Right atrium auricular region (tissue), 2 donors: ENCODE data around the gene DEFB132. TPM values are rescaled to one million over a fixed set of nuclear protein-coding genes. Genes with fewer than 3 reads are reported as not detected.

Experiments
- DNase-seq: peaks from one replicate; pipeline ENCODE4 v3.0.0-alpha.2; 2019; ENCODE audit warnings: low spot score
- H3K27ac ChIP-seq, 2 donors: fragments of 200-600 bp; sonication (generic); 1 replicate in 1 of 2; 2 replicates in 1 of 2; pipeline ENCODE4 v1.5.1; 2016 to 2019
- H3K27me3 ChIP-seq, 2 donors: fragments of 200-600 bp; sonication (generic); one replicate each; pipeline versions ENCODE4 v1.5.1 to v1.6.0; 2017 to 2019
- H3K36me3 ChIP-seq: fragments of 200-600 bp; sonication (generic); one replicate; pipeline ENCODE4 v1.5.1; 2016
- H3K4me1 ChIP-seq, 2 donors: fragments of 200-600 bp; sonication (generic); one replicate each; pipeline versions ENCODE4 v1.5.1 to v1.6.0; 2017 to 2019
- H3K4me3 ChIP-seq, 2 donors: fragments of 200-600 bp; sonication (generic); 1 replicate in 1 of 2; 2 replicates in 1 of 2; pipeline ENCODE4 v1.5.1; 2017 to 2019; ENCODE audit warnings: mild to moderate bottlenecking in 1 of 2, moderate library complexity in 1 of 2
- H3K9me3 ChIP-seq, 2 donors: fragments of 200-600 bp; sonication (generic); one replicate each; pipeline ENCODE4 v1.5.1; 2019
- total RNA-seq, 2 donors: library from RNA; depleted of rRNA; stranded (reverse); fragments of >200 nt; gene quantifications; one replicate each; pipeline ENCODE4 v1.1.0, GENCODE V29; 2016
- TF ChIP-seq, protein P1 (sequence below), 2 donors: fragments of 200-600 bp; sonication (generic); IDR thresholded peaks; one replicate each; pipeline ENCODE4 v1.5.1; 2019; ENCODE audit warnings: antibody characterized with exemption in 2 of 2

DEFB132 gene
- total RNA-seq, 2 donors from 2014 or later, result not detected

DNA sequence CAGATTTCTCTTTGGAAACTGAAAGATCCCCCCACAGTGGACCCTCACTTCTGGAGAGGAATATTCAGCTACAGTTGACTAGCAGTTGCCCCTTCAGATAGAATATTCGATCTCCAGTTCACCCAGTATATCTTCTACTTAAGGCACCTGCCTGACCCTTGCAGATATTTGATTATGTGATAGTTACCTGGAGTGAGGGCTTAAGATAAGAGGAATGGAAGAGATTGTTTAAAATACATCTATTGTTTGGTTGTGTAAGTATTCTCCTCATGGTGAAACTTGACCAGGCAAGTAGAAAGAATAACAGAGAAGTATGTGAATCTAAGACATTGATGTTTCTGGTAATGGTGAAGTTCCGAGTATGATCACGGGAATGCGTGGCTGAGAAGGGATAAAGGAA is 38.3 kb downstream of the DEFB132 start:
- H3K27me3 ChIP-seq, result no peaks in the 10 kb centered on the region

DNA sequence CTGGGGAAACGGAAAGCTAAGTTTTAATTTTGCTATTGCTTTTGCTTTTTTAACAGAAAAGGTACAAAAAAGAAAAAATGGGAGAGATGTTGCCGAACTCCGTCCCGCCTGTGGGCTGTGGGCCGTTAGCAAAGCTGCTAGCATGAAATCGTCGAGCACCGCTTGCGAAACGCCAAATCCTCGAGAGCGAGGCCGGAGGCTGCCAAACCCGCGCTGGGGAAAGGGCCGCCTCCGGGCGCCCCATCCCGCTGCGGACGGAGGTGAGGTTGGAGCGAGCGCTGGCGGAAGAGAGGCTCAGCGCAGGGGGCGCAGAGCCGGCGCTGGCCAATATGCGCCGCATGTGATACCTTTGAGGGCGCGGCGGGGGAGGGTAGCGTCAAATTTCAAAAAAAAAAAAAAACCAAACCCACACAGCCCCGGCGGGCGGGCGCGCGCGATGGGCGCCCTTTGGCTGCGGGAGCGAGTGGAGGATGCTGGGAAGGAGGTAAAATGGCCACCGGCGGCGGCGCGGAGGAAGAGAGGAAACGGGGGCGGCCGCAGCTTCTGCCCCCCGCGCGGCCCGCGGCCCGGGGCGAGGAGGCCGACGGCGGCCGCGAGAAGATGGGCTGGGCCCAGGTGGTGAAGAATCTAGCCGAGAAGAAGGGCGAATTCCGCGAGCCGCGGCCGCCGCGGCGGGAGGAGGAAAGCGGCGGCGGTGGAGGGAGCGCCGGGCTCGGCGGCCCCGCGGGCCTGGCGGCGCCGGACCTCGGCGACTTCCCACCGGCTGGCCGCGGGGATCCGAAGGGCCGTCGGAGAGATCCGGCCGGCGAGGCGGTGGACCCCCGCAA is 39.8 kb downstream of the DEFB132 start, which contains the start of gene ZCCHC3:
TSS of gene ZCCHC3 (plus strand) at position 473 of the 827 bp plus-strand sequence. CDS start at position 490, 17 bp downstream.
- Histone ChIP-seq H3K4me3 (peak within 1 kb of the TSS; percentile 87 to 92), H3K4me1 (peaks cover 0 to 39% of the 10 kb centered on the region in 2 donors), H3K27me3 (no peaks in the 10 kb centered on the region), H3K36me3 (no peaks in the 10 kb centered on the region), H3K9me3 (no peaks in the 10 kb centered on the region), H3K27ac (peak within 1 kb of the TSS; percentile 97 to 98)
- peak; percentile 88 for DNase-seq
- TF ChIP-seq, protein P1, sequence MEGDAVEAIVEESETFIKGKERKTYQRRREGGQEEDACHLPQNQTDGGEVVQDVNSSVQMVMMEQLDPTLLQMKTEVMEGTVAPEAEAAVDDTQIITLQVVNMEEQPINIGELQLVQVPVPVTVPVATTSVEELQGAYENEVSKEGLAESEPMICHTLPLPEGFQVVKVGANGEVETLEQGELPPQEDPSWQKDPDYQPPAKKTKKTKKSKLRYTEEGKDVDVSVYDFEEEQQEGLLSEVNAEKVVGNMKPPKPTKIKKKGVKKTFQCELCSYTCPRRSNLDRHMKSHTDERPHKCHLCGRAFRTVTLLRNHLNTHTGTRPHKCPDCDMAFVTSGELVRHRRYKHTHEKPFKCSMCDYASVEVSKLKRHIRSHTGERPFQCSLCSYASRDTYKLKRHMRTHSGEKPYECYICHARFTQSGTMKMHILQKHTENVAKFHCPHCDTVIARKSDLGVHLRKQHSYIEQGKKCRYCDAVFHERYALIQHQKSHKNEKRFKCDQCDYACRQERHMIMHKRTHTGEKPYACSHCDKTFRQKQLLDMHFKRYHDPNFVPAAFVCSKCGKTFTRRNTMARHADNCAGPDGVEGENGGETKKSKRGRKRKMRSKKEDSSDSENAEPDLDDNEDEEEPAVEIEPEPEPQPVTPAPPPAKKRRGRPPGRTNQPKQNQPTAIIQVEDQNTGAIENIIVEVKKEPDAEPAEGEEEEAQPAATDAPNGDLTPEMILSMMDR (IDR thresholded peaks at IDR 0.05), result peak in 1 of 2 donors; percentile 34

More for the DNA sequence above, 38.3 kb downstream of the DEFB132 start:
- no peak for DNase-seq
- TF ChIP-seq, protein P1 (IDR thresholded peaks at IDR 0.05), result no peak
- Histone ChIP-seq H3K9me3 (no peaks in the 10 kb centered on the region), H3K27ac (no peak overlapping the region), H3K4me3 (no peak overlapping the region), H3K4me1 (peaks cover 0 to 40% of the 10 kb centered on the region in 2 donors), H3K36me3 (no peaks in the 10 kb centered on the region)

DNA sequence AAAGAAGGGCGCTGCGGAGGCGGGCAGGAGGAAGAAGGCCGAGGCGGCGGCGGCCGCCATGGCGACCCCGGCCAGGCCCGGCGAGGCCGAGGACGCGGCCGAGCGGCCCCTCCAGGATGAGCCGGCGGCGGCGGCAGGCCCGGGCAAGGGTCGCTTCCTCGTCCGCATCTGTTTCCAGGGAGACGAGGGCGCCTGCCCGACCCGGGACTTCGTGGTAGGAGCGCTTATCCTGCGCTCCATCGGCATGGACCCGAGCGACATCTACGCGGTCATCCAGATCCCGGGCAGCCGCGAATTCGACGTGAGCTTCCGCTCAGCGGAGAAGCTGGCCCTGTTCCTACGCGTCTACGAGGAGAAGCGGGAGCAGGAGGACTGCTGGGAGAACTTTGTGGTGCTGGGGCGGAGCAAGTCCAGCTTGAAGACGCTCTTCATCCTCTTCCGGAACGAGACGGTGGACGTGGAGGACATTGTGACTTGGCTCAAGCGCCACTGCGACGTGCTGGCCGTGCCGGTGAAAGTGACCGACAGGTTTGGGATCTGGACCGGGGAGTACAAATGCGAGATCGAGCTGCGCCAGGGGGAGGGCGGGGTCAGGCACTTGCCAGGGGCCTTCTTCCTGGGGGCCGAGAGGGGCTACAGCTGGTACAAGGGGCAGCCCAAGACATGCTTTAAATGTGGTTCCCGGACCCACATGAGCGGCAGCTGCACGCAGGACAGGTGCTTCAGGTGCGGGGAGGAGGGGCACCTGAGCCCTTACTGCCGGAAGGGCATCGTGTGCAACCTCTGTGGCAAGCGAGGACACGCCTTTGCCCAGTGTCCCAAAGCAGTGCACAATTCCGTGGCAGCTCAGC is 40.6 kb downstream of the DEFB132 start:
- H3K4me1 ChIP-seq, result peaks cover 0 to 39% of the 10 kb centered on the region in 2 donors
- TF ChIP-seq, protein P1 (IDR thresholded peaks at IDR 0.05), result no peak
- H3K27ac ChIP-seq, result peak overlapping the region; percentile 97 to 98
- no peaks in the 10 kb centered on the region for H3K27me3 ChIP-seq
- H3K36me3 ChIP-seq, result no peaks in the 10 kb centered on the region
- no peaks in the 10 kb centered on the region for H3K9me3 ChIP-seq
- peak overlapping the region; percentile 87 to 92 for H3K4me3 ChIP-seq
- peak; percentile 66 for DNase-seq

DNA sequence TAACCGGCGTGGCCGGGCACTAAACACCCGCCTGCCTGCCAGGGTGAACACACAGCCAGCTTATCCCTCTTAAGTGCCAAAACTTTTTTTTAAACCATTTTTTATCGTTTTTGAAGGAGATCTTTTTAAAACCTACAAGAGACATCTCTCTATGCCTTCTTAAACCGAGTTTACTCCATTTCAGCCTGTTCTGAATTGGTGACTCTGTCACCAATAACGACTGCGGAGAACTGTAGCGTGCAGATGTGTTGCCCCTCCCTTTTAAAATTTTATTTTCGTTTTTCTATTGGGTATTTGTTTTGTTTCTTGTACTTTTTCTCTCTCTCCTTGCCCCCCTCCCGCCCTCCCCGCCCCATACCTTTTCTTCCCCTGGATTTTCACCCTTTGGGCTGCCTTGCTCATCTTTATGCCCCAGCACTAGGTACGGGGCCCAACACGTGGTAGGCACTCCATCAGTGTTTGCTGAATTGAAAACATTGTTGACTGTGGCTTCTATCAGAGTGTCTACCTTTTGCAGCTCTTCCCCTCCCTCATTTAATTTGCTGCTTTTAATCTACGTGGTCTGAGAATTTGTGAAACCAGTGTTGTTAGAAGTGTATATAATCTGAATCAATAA is 41.4 kb downstream of the DEFB132 start:
- peak overlapping the region; percentile 97 to 98 for H3K27ac ChIP-seq
- peak overlapping the region; percentile 87 to 92 for H3K4me3 ChIP-seq
- no peaks in the 10 kb centered on the region for H3K9me3 ChIP-seq
- H3K36me3 ChIP-seq, result no peaks in the 10 kb centered on the region
- DNase-seq, result no peak
- no peaks in the 10 kb centered on the region for H3K27me3 ChIP-seq
- TF ChIP-seq, protein P1 (IDR thresholded peaks at IDR 0.05), result no peak
- peaks cover 0 to 39% of the 10 kb centered on the region in 2 donors for H3K4me1 ChIP-seq

DNA sequence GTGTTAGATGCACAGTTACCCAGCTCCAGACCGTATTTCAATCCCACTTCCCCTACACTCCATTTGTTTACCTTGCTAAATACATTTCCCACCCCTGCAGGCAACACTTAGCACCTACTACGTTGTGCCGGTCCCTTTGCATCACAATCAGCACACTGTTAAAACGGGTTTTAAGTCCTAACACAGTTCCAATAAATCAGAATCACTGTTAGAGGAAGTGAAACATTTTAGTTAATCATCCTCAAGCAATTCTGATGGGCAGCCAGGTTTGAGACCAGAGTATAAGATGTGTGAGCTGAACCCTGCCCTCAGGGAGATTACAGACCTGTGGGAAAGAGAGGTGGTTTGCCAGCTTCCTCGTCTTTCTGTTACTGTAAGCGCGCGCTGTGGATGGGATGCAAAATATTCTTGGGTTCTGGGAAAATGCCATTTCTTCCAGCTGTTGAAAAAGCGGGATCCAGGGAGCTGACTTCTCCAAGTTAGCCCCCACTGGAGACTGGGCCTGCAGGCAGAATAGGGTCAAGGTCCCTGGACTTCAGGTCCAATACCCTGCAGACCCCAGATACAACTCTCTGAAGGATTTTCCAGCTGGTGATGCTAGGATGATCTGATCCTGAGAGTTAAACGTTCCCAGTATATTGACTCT is 42.9 kb downstream of the DEFB132 start:
- Histone ChIP-seq H3K27ac (no peak overlapping the region), H3K4me1 (peaks cover 0 to 39% of the 10 kb centered on the region in 2 donors), H3K36me3 (no peaks in the 10 kb centered on the region), H3K4me3 (peak overlapping the region in 1 of 2 donors; percentile 92), H3K9me3 (no peaks in the 10 kb centered on the region), H3K27me3 (no peaks in the 10 kb centered on the region)
- no peak for DNase-seq
- TF ChIP-seq, protein P1 (IDR thresholded peaks at IDR 0.05), result no peak
